Limb (tissue), 2 donors: ENCODE measurements around the gene SPEM1.

Experiments
- DNase-seq, 2 donors: peaks; one replicate each; pipeline ENCODE4 v3.0.0-alpha.2; 2016; ENCODE audit errors: extremely low spot score in 2 of 2

SPEM1 gene

GRCh38 chr17:7419819-7420610 is at the start of gene SPEM1:
Gene SPEM1, plus strand, starts transcription at chr17:7420324. Its CDS starts 61 bp downstream, at chr17:7420385.
- DNase-seq: no peak

- no peak for DNase-seq
Measured at GRCh38 chr17:7370853-7371252, 49.3 kb upstream of the SPEM1 start.

- DNase-seq: no peak
Measured at GRCh38 chr17:7374353-7374752, 45.8 kb upstream of the SPEM1 start.

- DNase-seq: no peak
Measured at GRCh38 chr17:7379134-7379533, 41.0 kb upstream of the SPEM1 start.

- peak in 1 of 2 donors; percentile 43 for DNase-seq
Measured at GRCh38 chr17:7380321-7380720, 39.8 kb upstream of the SPEM1 start.

- no peak for DNase-seq
Measured at GRCh38 chr17:7380855-7381683, 39.1 kb upstream of the SPEM1 start, which contains the start of gene TNK1. Gene TNK1, plus strand, starts transcription at chr17:7381089. Its CDS starts 1,838 bp downstream, at chr17:7382927.

- DNase-seq: no peak
Measured at GRCh38 chr17:7382901-7383300, 37.2 kb upstream of the SPEM1 start.

GRCh38 chr17:7383371-7383741 is 36.8 kb upstream of the SPEM1 start:
- no peak for DNase-seq

- DNase-seq: peak; percentile 37 to 80
Measured at GRCh38 chr17:7383742-7384488, 36.2 kb upstream of the SPEM1 start.

GRCh38 chr17:7384489-7385081 is 35.5 kb upstream of the SPEM1 start:
- no peak for DNase-seq

- no peak for DNase-seq
Measured at GRCh38 chr17:7388856-7389255, 31.3 kb upstream of the SPEM1 start.

- no peak for DNase-seq
Measured at GRCh38 chr17:7389924-7390910, 29.9 kb upstream of the SPEM1 start.

- DNase-seq: no peak
Measured at GRCh38 chr17:7391307-7391706, 28.8 kb upstream of the SPEM1 start.

- no peak for DNase-seq
Measured at GRCh38 chr17:7392696-7393612, 27.2 kb upstream of the SPEM1 start.

- no peak for DNase-seq
Measured at GRCh38 chr17:7393613-7394451, 26.3 kb upstream of the SPEM1 start.

GRCh38 chr17:7394452-7395191 is 25.5 kb upstream of the SPEM1 start, which contains the start of gene PLSCR3:
Gene PLSCR3, minus strand, starts transcription at chr17:7394525. Its CDS starts 415 bp downstream, at chr17:7394110.
- DNase-seq: peak; percentile 82 to 92

- DNase-seq: no peak
Measured at GRCh38 chr17:7396147-7396546, 24.0 kb upstream of the SPEM1 start.
